ENCODE data around the gene CCNA1.
A peak's percentile ranks its signal among the peaks of the same experiment; 100 is the strongest.

The CCNA1 gene

DNA sequence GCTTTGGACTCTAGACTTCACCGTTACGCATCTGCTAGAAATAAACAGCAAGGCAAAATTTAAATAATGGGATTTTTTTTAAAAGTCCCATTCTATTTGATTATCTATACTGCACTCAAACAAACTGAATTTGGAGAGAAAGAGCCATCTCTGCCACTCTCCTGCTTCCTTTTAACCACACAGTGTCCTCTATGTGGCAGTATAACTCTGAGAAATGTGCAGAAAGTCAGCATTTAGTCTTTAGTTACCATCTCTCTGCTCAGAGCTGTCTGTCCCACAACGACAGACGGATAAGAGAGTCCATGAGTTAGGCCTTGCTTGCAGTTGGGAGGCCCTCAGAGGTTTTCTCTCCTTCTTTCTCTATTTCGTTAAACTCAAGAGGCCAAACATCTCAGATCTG, 21.2 kb downstream of the CCNA1 start:
- DNase-seq = peak in 1 of 2 donors; percentile 39
- Histone ChIP-seq H2AK5ac (ENCODE audit: low read length) (no peak overlapping the region), H4K91ac (ENCODE audit: low read depth, low read length) (no peak overlapping the region), H3K4me1 (ENCODE audit: control insufficient read depth in 1 of 2, insufficient read depth in 2 of 2, low read length in 2 of 2) (no peaks in the 10 kb centered on the region), H3K23ac (ENCODE audit: low read length) (no peak overlapping the region), H3K4me3 (ENCODE audit: low read depth, low read length) (no peak overlapping the region), H3K36me3 (ENCODE audit: control insufficient read depth in 1 of 2, insufficient read depth in 2 of 2, low read length in 2 of 2) (no peaks in the 10 kb centered on the region), H3K79me2 (ENCODE audit: control insufficient read depth, insufficient read depth, low read length, poor library complexity) (no peaks in the 10 kb centered on the region), H3K18ac (ENCODE audit: low read length) (no peak overlapping the region), H2AFZ (ENCODE audit: insufficient read depth, low read length, poor library complexity) (no peak overlapping the region), H4K8ac (ENCODE audit: low read depth, low read length) (no peak overlapping the region), H3K27ac (ENCODE audit: low read depth, low read length) (no peak overlapping the region), H2BK5ac (ENCODE audit: low read depth, low read length, poor library complexity) (no peak overlapping the region), H3K14ac (ENCODE audit: low read length) (no peak overlapping the region), H3K9me3 (ENCODE audit: insufficient read depth, low read depth, low read length) (no peaks in the 10 kb centered on the region), H3K9ac (ENCODE audit: low read length) (no peak overlapping the region), H3K79me1 (ENCODE audit: low read length) (no peaks in the 10 kb centered on the region), H3K4me2 (ENCODE audit: low read length) (no peak overlapping the region), H2BK12ac (ENCODE audit: low read length) (no peak overlapping the region), H3K4ac (ENCODE audit: low read depth, low read length) (no peak overlapping the region), H3K27me3 (ENCODE audit: insufficient read depth, low read length) (no peaks in the 10 kb centered on the region), H4K12ac (ENCODE audit: low read depth, low read length) (no peak overlapping the region), H2BK120ac (ENCODE audit: insufficient read depth, low read length, poor library complexity) (no peak overlapping the region)
- no CpG with 5 or more reads among the region's 5 CpGs for WGBS (ENCODE audit: extremely low coverage, insufficient coverage, insufficient read length)

DNA sequence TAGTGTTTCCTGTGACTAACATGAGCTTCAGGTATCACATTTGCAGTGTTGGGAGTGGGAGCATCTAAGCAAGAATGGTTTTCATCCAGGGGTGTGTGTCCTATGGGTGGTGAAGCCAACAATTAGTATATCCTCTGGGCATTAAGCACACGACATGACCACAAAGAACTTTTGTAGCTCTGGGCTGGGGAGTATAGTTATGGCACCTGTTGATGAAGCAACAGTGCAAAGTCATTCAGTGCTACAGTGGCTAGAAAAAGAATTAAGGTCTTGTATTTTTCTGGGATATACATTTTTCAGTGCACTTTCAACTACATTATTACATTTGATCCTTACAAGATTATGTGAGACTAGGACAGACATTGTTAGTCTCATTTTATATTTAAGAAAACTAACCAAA, 21.8 kb downstream of the CCNA1 start:
- no CpG with 5 or more reads among the region's 1 CpG for WGBS (ENCODE audit: extremely low coverage, insufficient coverage, insufficient read length)

DNA sequence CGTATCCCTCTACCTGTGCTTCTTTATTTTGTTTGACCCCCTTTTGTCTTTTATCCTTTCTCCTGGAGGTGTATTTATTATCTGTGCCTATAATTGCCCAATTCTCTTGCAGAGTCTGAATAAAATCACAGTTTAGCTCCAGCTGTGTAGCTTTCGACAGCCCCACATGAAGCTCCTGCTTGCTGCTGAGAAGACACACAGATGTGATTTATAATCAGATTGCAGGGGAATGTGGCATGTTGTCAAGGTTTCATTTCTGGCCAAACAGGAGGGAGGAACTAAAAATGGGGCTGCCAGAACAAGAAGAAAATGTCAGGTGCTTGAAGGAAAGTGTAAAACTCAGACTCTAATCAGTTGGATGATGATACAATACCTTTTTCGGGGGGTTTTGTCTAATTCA, 22.7 kb downstream of the CCNA1 start:
- no peaks in the 10 kb centered on the region for H3K4me1 ChIP-seq (ENCODE audit: control insufficient read depth in 1 of 2, insufficient read depth in 2 of 2, low read length in 2 of 2)
- H3K4ac ChIP-seq (ENCODE audit: low read depth, low read length) = no peak overlapping the region
- no peak overlapping the region for H3K18ac ChIP-seq (ENCODE audit: low read length)
- H3K27me3 ChIP-seq (ENCODE audit: insufficient read depth, low read length) = no peaks in the 10 kb centered on the region
- no peak overlapping the region for H2BK120ac ChIP-seq (ENCODE audit: insufficient read depth, low read length, poor library complexity)
- H3K4me2 ChIP-seq (ENCODE audit: low read length) = no peak overlapping the region
- H3K27ac ChIP-seq (ENCODE audit: low read depth, low read length) = no peak overlapping the region
- no peaks in the 10 kb centered on the region for H3K79me1 ChIP-seq (ENCODE audit: low read length)
- no peak overlapping the region for H4K8ac ChIP-seq (ENCODE audit: low read depth, low read length)
- H4K12ac ChIP-seq (ENCODE audit: low read depth, low read length) = no peak overlapping the region
- no peak overlapping the region for H2BK12ac ChIP-seq (ENCODE audit: low read length)
- no peak overlapping the region for H2BK5ac ChIP-seq (ENCODE audit: low read depth, low read length, poor library complexity)
- H4K91ac ChIP-seq (ENCODE audit: low read depth, low read length) = no peak overlapping the region
- no peak overlapping the region for H3K4me3 ChIP-seq (ENCODE audit: low read depth, low read length)
- no peaks in the 10 kb centered on the region for H3K9me3 ChIP-seq (ENCODE audit: insufficient read depth, low read depth, low read length)
- H3K36me3 ChIP-seq (ENCODE audit: control insufficient read depth in 1 of 2, insufficient read depth in 2 of 2, low read length in 2 of 2) = no peaks in the 10 kb centered on the region
- no peaks in the 10 kb centered on the region for H3K79me2 ChIP-seq (ENCODE audit: control insufficient read depth, insufficient read depth, low read length, poor library complexity)
- H3K9ac ChIP-seq (ENCODE audit: low read length) = no peak overlapping the region
- no peak overlapping the region for H3K14ac ChIP-seq (ENCODE audit: low read length)
- H2AK5ac ChIP-seq (ENCODE audit: low read length) = no peak overlapping the region
- WGBS (ENCODE audit: extremely low coverage, insufficient coverage, insufficient read length) = no CpG with 5 or more reads among the region's 3 CpGs
- H3K23ac ChIP-seq (ENCODE audit: low read length) = no peak overlapping the region
- DNase-seq = no peak
- H2AFZ ChIP-seq (ENCODE audit: insufficient read depth, low read length, poor library complexity) = no peak overlapping the region

More for the DNA sequence above, 21.8 kb downstream of the CCNA1 start:
- Histone ChIP-seq H2BK120ac (ENCODE audit: insufficient read depth, low read length, poor library complexity) (no peak overlapping the region), H3K4ac (ENCODE audit: low read depth, low read length) (no peak overlapping the region), H3K9me3 (ENCODE audit: insufficient read depth, low read depth, low read length) (no peaks in the 10 kb centered on the region), H4K91ac (ENCODE audit: low read depth, low read length) (no peak overlapping the region), H2BK12ac (ENCODE audit: low read length) (no peak overlapping the region), H3K27ac (ENCODE audit: low read depth, low read length) (no peak overlapping the region), H3K27me3 (ENCODE audit: insufficient read depth, low read length) (no peaks in the 10 kb centered on the region), H3K14ac (ENCODE audit: low read length) (no peak overlapping the region), H2AFZ (ENCODE audit: insufficient read depth, low read length, poor library complexity) (no peak overlapping the region), H3K23ac (ENCODE audit: low read length) (no peak overlapping the region), H4K12ac (ENCODE audit: low read depth, low read length) (no peak overlapping the region), H3K79me1 (ENCODE audit: low read length) (no peaks in the 10 kb centered on the region), H3K4me1 (ENCODE audit: control insufficient read depth in 1 of 2, insufficient read depth in 2 of 2, low read length in 2 of 2) (no peaks in the 10 kb centered on the region), H3K79me2 (ENCODE audit: control insufficient read depth, insufficient read depth, low read length, poor library complexity) (no peaks in the 10 kb centered on the region), H3K36me3 (ENCODE audit: control insufficient read depth in 1 of 2, insufficient read depth in 2 of 2, low read length in 2 of 2) (no peaks in the 10 kb centered on the region), H2BK5ac (ENCODE audit: low read depth, low read length, poor library complexity) (no peak overlapping the region), H3K4me3 (ENCODE audit: low read depth, low read length) (no peak overlapping the region), H3K4me2 (ENCODE audit: low read length) (no peak overlapping the region), H2AK5ac (ENCODE audit: low read length) (no peak overlapping the region), H4K8ac (ENCODE audit: low read depth, low read length) (no peak overlapping the region), H3K9ac (ENCODE audit: low read length) (no peak overlapping the region), H3K18ac (ENCODE audit: low read length) (no peak overlapping the region)
- no peak for DNase-seq

DNA sequence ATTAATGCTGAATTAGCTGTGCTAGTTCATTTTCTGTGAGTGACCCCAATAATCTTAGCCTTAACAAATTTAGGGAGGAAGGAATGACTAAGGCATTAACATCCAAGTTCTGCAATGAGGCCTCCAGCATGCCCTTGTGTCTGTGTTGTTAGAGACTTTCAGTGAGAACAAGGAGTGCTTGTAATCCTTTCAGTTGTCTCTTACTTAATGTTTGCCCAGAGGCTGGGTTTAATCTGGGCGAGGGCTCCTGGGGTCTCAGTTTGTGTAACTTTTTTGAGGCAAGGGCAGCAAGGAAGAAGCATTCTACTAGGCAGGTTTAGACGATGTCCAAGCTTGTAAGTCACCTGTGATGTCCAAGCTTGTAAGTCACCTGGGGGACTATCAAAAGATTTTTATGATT, 24.3 kb downstream of the CCNA1 start:
- H3K4me1 ChIP-seq (ENCODE audit: control insufficient read depth in 1 of 2, insufficient read depth in 2 of 2, low read length in 2 of 2) = no peaks in the 10 kb centered on the region
- H2AK5ac ChIP-seq (ENCODE audit: low read length) = no peak overlapping the region
- no peak overlapping the region for H3K14ac ChIP-seq (ENCODE audit: low read length)
- WGBS (ENCODE audit: extremely low coverage, insufficient coverage, insufficient read length) = no CpG with 5 or more reads among the region's 2 CpGs
- no peak overlapping the region for H3K4ac ChIP-seq (ENCODE audit: low read depth, low read length)
- H3K9me3 ChIP-seq (ENCODE audit: insufficient read depth, low read depth, low read length) = no peaks in the 10 kb centered on the region
- no peaks in the 10 kb centered on the region for H3K79me2 ChIP-seq (ENCODE audit: control insufficient read depth, insufficient read depth, low read length, poor library complexity)
- no peak overlapping the region for H3K27ac ChIP-seq (ENCODE audit: low read depth, low read length)
- no peak overlapping the region for H3K4me2 ChIP-seq (ENCODE audit: low read length)
- H3K18ac ChIP-seq (ENCODE audit: low read length) = no peak overlapping the region
- no peak overlapping the region for H2BK120ac ChIP-seq (ENCODE audit: insufficient read depth, low read length, poor library complexity)
- no peak overlapping the region for H2BK5ac ChIP-seq (ENCODE audit: low read depth, low read length, poor library complexity)
- no peak overlapping the region for H4K91ac ChIP-seq (ENCODE audit: low read depth, low read length)
- H3K79me1 ChIP-seq (ENCODE audit: low read length) = no peaks in the 10 kb centered on the region
- no peak for DNase-seq
- H4K12ac ChIP-seq (ENCODE audit: low read depth, low read length) = no peak overlapping the region
- no peak overlapping the region for H2BK12ac ChIP-seq (ENCODE audit: low read length)
- H3K4me3 ChIP-seq (ENCODE audit: low read depth, low read length) = no peak overlapping the region
- no peak overlapping the region for H2AFZ ChIP-seq (ENCODE audit: insufficient read depth, low read length, poor library complexity)
- H3K23ac ChIP-seq (ENCODE audit: low read length) = no peak overlapping the region
- H3K27me3 ChIP-seq (ENCODE audit: insufficient read depth, low read length) = no peaks in the 10 kb centered on the region
- no peak overlapping the region for H3K9ac ChIP-seq (ENCODE audit: low read length)
- no peaks in the 10 kb centered on the region for H3K36me3 ChIP-seq (ENCODE audit: control insufficient read depth in 1 of 2, insufficient read depth in 2 of 2, low read length in 2 of 2)
- no peak overlapping the region for H4K8ac ChIP-seq (ENCODE audit: low read depth, low read length)

Measured in trophoblast cell (in vitro differentiated cells and primary cell).